HAP-1 (cell line): Measurements from ENCODE around the gene DNAJC6.
"Not testable (repeated sequence)": the region's sequence is repeated elsewhere in the genome, so short reads cannot be mapped to it uniquely, and the experiment has no call there.

Experiments
- DNase-seq, 2 experiments: peaks; one replicate each; pipeline ENCODE4 v3.0.0-alpha.2; 2016 to 2020; ENCODE audit warnings: low spot score in 2 of 2
- H3K27me3 ChIP-seq: fragments of 250-450 bp; sonication (Bioruptor Pico); 2 replicates; pipeline ENCODE4 v1.5.1; 2020; ENCODE audit warnings: low read depth, mild to moderate bottlenecking, moderate library complexity
- H3K36me3 ChIP-seq: fragments of 250-450 bp; sonication (Bioruptor Pico); replicated peaks from 2 replicates; pipeline ENCODE4 v1.5.1; 2020; ENCODE audit warnings: mild to moderate bottlenecking
- H3K4me1 ChIP-seq: fragments of 250-450 bp; sonication (Bioruptor Pico); 2 replicates; pipeline ENCODE4 v1.5.1; 2020; ENCODE audit warnings: mild to moderate bottlenecking
- H3K4me3 ChIP-seq: fragments of 250-450 bp; sonication (Bioruptor Pico); 2 replicates; pipeline ENCODE4 v1.5.1; 2020; ENCODE audit warnings: mild to moderate bottlenecking, moderate library complexity
- H3K9me3 ChIP-seq: fragments of 250-450 bp; sonication (Bioruptor Pico); 2 replicates; pipeline ENCODE4 v1.5.1; 2020; ENCODE audit warnings: mild to moderate bottlenecking, moderate library complexity
- in situ Hi-C: fragments of 300-500 bp; cut with MboI; formaldehyde crosslinking; loops from 3 replicates; pipeline ENCODE4 v1.14.3; 2020; ENCODE audit warnings: low sequenced_read_pairs, inconsistent platforms, mixed read lengths

The DNAJC6 gene

DNA sequence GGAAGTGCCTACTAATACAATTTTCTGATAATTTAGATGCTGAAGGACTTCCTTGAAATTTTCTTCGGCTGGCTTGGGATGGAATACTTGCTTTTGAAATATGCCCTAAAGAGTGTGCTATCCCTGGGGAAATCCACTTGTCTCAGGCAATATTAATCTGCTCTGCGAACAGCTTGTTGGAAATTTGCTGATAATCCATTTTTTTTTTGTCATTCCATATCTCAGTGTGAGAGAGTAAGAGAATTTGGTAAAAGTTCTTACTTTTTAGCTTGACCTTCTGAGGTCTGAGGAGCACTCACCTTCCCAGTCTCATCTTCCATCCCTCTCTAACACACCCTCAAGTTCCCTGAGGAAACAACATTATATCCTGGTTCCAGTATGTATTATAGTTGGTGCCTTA lies 36.8 kb downstream of the DNAJC6 start:
- Histone ChIP-seq H3K27me3 (no peaks in the 10 kb centered on the region), H3K9me3 (no peaks in the 10 kb centered on the region), H3K4me1 (peaks cover 5% of the 10 kb centered on the region; the same call in 1 of the 2 replicates), H3K36me3 (no peaks in the 10 kb centered on the region), H3K4me3 (no peak overlapping the region)
- DNase-seq: no peak
- in situ Hi-C loops: no loop called here

DNA sequence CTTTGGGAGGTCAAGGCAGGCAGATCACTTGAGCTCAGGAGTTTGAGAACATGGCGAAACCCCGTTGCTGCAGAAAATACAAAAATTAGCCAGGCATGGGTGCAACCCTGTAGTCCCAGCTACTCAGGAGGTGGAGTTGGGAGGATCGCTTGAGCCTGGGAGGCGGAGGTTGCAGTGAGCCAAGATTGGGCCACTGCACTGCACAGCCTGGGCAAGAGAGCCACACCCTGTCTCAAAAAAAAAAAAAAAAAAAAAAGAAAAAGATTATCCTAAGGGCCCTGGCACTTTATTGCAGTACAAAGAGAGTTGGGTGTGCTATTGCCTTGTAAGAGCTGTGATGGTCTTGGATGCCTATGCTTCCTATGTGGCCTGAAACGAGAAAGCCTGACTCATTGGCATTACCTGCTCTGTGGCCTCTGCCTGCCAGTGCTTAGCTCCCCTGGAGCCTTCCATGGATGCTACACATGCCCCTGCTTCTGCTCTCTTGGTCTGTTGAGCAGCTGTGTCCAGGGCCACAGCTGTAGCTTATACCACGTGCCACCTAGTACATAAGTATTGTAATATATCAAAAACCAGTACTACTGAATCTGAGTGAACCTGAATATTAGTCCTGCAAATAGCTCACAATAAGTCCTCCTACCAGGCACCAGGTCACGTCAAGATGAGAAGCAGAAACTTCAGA lies 45.8 kb downstream of the DNAJC6 start:
- no peaks in the 10 kb centered on the region for H3K27me3 ChIP-seq
- H3K4me3 ChIP-seq: no peak overlapping the region
- no peaks in the 10 kb centered on the region for H3K4me1 ChIP-seq
- no peaks in the 10 kb centered on the region for H3K9me3 ChIP-seq
- no peaks in the 10 kb centered on the region for H3K36me3 ChIP-seq
- in situ Hi-C loops: no loop called here
- DNase-seq: no peak

DNA sequence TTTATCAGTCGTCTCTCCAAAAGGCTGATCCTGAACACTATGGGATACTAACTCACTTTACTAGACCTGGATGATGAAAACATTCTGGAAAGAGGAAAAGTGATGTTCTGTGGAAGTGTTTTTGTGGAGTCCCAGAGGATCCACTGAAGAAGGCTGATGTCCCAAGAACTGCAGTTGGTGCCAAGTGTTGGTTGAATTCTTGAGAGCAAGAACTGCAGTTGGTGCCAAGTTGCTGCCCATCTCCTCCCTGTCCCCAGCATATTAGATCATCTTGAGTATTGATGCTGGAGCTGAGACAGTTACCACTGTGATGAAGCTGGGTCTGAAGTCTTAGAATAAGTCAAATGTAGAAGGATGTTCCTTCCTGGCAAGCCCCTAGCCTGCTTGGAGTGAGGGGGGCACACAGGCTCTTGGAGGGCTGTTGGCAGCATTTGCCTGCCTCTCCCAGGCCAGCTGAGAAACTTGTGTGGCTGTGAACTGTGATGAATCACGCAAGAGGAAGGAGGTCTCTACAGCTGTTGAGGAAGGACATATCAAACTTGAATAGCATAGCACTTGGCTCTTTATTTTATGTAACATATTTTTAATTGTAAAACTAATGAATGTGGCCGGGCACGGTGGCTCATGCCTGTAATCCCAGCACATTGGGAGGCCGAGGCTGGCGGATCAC lies 48.1 kb downstream of the DNAJC6 start:
- H3K9me3 ChIP-seq: no peaks in the 10 kb centered on the region
- in situ Hi-C loops: no loop called here
- DNase-seq: no peak

GRCh38 chr1:65359888-65360287 lies 50.5 kb downstream of the DNAJC6 start:
- Histone ChIP-seq H3K27me3 (no peaks in the 10 kb centered on the region), H3K36me3 (no peaks in the 10 kb centered on the region), H3K9me3 (no peaks in the 10 kb centered on the region), H3K4me1 (no peaks in the 10 kb centered on the region), H3K4me3 (no peak overlapping the region)
- in situ Hi-C loops: no loop called here
- DNase-seq: no peak

More for the DNA sequence above, 48.1 kb downstream of the DNAJC6 start:
- Histone ChIP-seq H3K36me3 (no peaks in the 10 kb centered on the region), H3K4me3 (no peak overlapping the region), H3K4me1 (no peaks in the 10 kb centered on the region), H3K27me3 (no peaks in the 10 kb centered on the region)

- H3K36me3 ChIP-seq: no peaks in the 10 kb centered on the region
- H3K27me3 ChIP-seq: no peaks in the 10 kb centered on the region
- H3K4me3 ChIP-seq: no peak overlapping the region
- no peaks in the 10 kb centered on the region for H3K4me1 ChIP-seq
- in situ Hi-C loops: no loop called here
- DNase-seq: no peak
- H3K9me3 ChIP-seq: no peaks in the 10 kb centered on the region
Observed at GRCh38 chr1:65360648-65361047, 51.3 kb downstream of the DNAJC6 start.

DNA sequence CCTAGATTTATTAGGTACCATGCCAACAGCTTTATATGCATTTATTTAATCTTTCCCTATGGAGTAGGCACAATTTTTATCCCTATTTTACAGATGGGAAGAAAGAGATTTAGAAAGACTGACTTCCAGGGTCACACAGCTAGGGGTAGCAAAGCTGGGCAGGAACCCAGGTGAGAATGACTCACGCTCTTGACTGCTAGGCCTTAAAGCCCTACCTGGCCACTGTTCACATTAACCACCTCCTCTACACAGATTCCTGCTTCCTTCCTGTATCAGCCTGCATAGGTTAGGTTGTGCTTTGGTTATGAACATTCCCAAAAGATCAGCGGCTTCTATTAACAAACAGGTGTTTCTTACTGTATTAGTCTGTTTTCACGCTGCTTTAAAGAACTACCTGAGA lies 53.2 kb downstream of the DNAJC6 start:
- no peaks in the 10 kb centered on the region for H3K27me3 ChIP-seq
- in situ Hi-C loops: no loop called here
- DNase-seq: no peak
- H3K4me3 ChIP-seq: no peak overlapping the region
- no peaks in the 10 kb centered on the region for H3K36me3 ChIP-seq
- H3K4me1 ChIP-seq: no peaks in the 10 kb centered on the region
- H3K9me3 ChIP-seq: no peaks in the 10 kb centered on the region

- DNase-seq: no peak
- Histone ChIP-seq H3K9me3 (no peaks in the 10 kb centered on the region), H3K36me3 (no peaks in the 10 kb centered on the region), H3K27me3 (no peaks in the 10 kb centered on the region), H3K4me1 (no peaks in the 10 kb centered on the region), H3K4me3 (no peak overlapping the region)
- in situ Hi-C loops: no loop called here
Observed at GRCh38 chr1:65363484-65363883, 54.1 kb downstream of the DNAJC6 start.

GRCh38 chr1:65368403-65368802 lies 59.1 kb downstream of the DNAJC6 start:
- H3K4me3 ChIP-seq: no peak overlapping the region
- DNase-seq: no peak
- no peaks in the 10 kb centered on the region for H3K9me3 ChIP-seq
- in situ Hi-C loops: no loop called here
- no peaks in the 10 kb centered on the region for H3K27me3 ChIP-seq
- no peaks in the 10 kb centered on the region for H3K36me3 ChIP-seq
- no peaks in the 10 kb centered on the region for H3K4me1 ChIP-seq

DNA sequence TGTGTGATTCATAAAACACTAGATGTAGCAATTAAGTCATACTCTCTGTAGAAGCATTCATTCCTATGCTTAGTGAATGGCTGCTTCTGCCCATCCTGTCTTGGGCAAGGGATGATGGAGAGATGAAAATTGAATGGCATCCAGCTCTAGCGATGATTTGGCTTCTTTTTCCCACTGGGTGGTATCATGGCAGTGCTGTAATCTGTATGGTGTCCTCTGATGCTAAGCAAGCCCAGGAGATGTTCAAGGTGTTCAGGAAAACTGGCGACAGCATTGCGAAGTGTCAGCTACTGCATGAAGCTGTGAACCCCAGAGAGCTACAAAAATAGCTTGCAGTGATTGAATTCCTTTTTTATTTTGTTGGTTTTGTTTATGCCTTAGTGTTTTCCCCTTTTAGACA lies 62.2 kb downstream of the DNAJC6 start:
- no peak overlapping the region for H3K4me3 ChIP-seq
- in situ Hi-C loops: no loop called here
- no peaks in the 10 kb centered on the region for H3K4me1 ChIP-seq
- no peaks in the 10 kb centered on the region for H3K27me3 ChIP-seq
- no peak for DNase-seq
- no peaks in the 10 kb centered on the region for H3K36me3 ChIP-seq
- no peaks in the 10 kb centered on the region; the same call in 1 of the 2 replicates for H3K9me3 ChIP-seq

GRCh38 chr1:65372557-65372956 lies 63.2 kb downstream of the DNAJC6 start:
- no peaks in the 10 kb centered on the region; the same call in 1 of the 2 replicates for H3K9me3 ChIP-seq
- no peaks in the 10 kb centered on the region for H3K27me3 ChIP-seq
- no peak overlapping the region for H3K4me3 ChIP-seq
- H3K4me1 ChIP-seq: no peaks in the 10 kb centered on the region
- DNase-seq: no peak
- in situ Hi-C loops: no loop called here
- no peaks in the 10 kb centered on the region for H3K36me3 ChIP-seq

DNA sequence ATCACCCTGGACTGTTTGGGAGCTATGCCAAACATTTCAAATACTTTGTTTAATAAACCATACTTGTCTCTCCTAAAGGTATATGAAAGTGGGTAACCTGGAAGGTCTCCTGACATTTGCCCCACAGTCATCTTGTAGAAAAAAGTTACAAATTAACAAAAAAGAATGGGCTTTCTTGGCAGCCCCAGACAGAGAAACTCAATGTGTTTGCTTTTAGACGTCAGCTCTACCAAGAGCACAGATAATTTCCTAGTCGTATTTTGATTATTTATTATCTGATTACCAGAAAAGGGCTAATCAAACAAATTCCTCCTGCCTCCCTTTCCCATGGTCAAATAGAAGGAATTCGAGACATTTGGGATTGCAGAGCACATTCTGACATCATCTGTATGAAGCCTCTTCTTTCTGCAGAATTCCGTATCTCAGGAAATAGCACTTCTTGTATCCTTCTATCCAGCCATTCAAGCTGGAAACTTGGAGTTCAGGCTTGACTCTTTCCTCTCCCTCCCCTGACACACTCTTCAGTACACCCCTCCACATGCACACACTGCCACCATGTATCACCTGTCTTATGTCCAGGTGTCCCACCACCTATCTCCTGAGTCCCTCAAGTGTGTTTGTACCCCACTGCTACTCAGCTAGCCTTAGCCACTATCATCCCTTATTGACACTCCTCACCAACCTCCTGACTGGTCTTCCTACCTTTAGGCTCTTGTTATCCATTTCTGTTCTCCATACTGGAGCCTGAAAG lies 68.3 kb downstream of the DNAJC6 start:
- H3K4me3 ChIP-seq: no peak overlapping the region
- no peak for DNase-seq
- no peaks in the 10 kb centered on the region for H3K27me3 ChIP-seq
- in situ Hi-C loops: no loop called here
- H3K4me1 ChIP-seq: no peaks in the 10 kb centered on the region
- no peaks in the 10 kb centered on the region; the same call in 1 of the 2 replicates for H3K36me3 ChIP-seq
- no peaks in the 10 kb centered on the region; the same call in 1 of the 2 replicates for H3K9me3 ChIP-seq

DNA sequence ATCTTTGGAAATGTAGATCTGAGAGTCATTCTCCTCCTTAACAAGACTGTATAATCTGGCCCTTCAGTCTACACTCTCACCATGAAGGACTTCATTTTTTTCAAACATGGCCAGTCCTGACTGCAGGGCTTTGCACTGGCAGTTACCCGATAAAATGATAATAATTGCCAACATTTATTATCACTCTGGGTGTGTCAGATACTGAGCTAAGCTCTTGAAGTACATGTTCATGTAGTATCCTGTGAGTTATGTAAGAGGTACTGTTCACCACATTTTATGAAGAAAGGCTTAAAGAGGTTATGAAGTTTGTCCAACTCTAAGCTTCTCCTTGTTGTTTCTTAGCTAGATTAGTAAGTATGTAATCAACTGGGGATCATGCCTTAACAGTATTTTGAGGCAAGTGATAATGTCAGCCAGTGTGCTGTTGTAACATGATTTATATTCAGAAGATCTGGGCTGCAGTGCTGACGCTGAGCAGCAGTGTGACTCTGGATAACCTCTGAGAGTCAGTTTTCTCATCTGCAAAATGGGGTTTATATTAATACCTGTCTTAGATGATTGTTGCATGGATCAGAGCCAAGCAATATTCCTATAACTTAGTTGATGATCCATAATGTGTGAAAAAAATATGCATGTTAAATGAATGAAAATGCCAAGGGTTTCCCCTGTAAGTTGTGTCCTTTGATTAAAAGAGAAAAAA lies 69.1 kb downstream of the DNAJC6 start:
- DNase-seq: no peak
- Histone ChIP-seq H3K4me1 (no peaks in the 10 kb centered on the region), H3K4me3 (no peak overlapping the region), H3K9me3 (no peaks in the 10 kb centered on the region; the same call in 1 of the 2 replicates), H3K27me3 (no peaks in the 10 kb centered on the region), H3K36me3 (no peaks in the 10 kb centered on the region; the same call in 1 of the 2 replicates)
- in situ Hi-C loops: no loop called here

DNA sequence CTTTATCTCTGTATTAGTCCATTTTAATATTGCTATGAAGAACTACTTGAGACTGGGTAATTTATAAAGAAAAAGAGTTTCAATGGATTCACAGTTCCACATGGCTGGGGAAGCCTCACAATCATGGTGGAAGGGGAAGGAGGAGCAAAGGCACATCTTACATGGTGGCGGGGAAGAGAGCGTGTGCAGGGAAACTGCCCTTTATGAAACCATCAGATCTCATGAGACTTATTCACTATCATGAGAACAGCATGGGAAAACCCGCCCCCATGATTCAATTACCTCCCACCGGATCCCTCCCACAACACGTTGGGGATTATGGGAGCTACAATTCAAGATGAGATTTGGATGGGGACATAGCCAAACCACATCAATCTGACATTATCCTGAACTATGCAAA lies 75.1 kb downstream of the DNAJC6 start:
- H3K4me1 ChIP-seq, DNase-seq, H3K36me3 ChIP-seq, in situ Hi-C loops, H3K4me3 ChIP-seq, H3K9me3 ChIP-seq, H3K27me3 ChIP-seq: not testable (repeated sequence)
